H1 (cell line): ENCODE data around the gene JPT2. TPM values are rescaled to one million over a fixed set of nuclear protein-coding genes. Genes with fewer than 3 reads are reported as not detected.

ENCODE experiments used
- CTCF ChIA-PET: fragments of 300-600 bp; sonication (Branson Sonifier 250); formaldehyde crosslinking; loops from one replicate; lab custom pipeline; 2021; ENCODE audit not compliant: partially characterized antibody; lab: Charles Lee
- POLR2A ChIA-PET: fragments of 300-600 bp; sonication (Branson Sonifier 250); formaldehyde crosslinking; loops from one replicate; lab custom pipeline; 2021; ENCODE audit warnings: inconsistent platforms; ENCODE audit not compliant: partially characterized antibody; lab: Charles Lee
- DNase-seq, 2 experiments: peaks; one replicate each; pipeline versions ENCODE4 v3.0.0 to v3.0.0-alpha.2; 2010 to 2022; ENCODE audit warnings: low spot score in 2 of 2, low read depth in 1 of 2, mixed read lengths in 1 of 2
- FAIRE-seq: peaks from 2 replicates; lab custom pipeline; 2011; peaks lifted over from hg19 to GRCh38; lab: Jason Lieb, UNC
- H2AFZ ChIP-seq: 2 replicates; pipeline ENCODE4 v1.8.1; 2012; ENCODE audit warnings: low read length, inconsistent platforms
- H2AK5ac ChIP-seq: 2 replicates; pipeline ENCODE4 v1.6.1; 2013; ENCODE audit warnings: low read depth, low read length
- H2BK120ac ChIP-seq: replicated peaks from 2 replicates; pipeline ENCODE3; 2013; ENCODE audit warnings: low read depth, low read length, inconsistent platforms
- H2BK12ac ChIP-seq: 2 replicates; pipeline ENCODE4 v1.6.1; 2013; ENCODE audit warnings: low read depth, low read length
- H2BK15ac ChIP-seq: 2 replicates; pipeline ENCODE4 v1.6.1; 2013; ENCODE audit warnings: low read length
- H2BK20ac ChIP-seq: 2 replicates; pipeline ENCODE4 v1.6.1; 2013; ENCODE audit warnings: low read length
- H2BK5ac ChIP-seq: 2 replicates; pipeline ENCODE4 v1.6.1; 2013; ENCODE audit warnings: low read depth, low read length
- H3K14ac ChIP-seq: 2 replicates; pipeline ENCODE4 v1.6.1; 2013; ENCODE audit warnings: inconsistent platforms; ENCODE audit not compliant: insufficient read length
- H3K18ac ChIP-seq: 2 replicates; pipeline ENCODE4 v1.6.1; 2013; ENCODE audit warnings: low read length; ENCODE audit errors: extremely low read depth
- H3K23ac ChIP-seq: 2 replicates; pipeline ENCODE4 v1.6.1; 2013; ENCODE audit warnings: inconsistent platforms; ENCODE audit not compliant: insufficient read length
- H3K23me2 ChIP-seq: 2 replicates; pipeline ENCODE4 v1.6.1; 2013; ENCODE audit warnings: low read depth, low read length
- H3K27ac ChIP-seq: 2 replicates; pipeline ENCODE4 v1.6.1; 2011; ENCODE audit warnings: low read depth, low read length, inconsistent platforms
- H3K27me3 ChIP-seq, 4 experiments: replicated peaks in 1 of 4; 1 replicate in 1 of 4; 2 replicates in 3 of 4; pipeline versions ENCODE4 v1.6.1 to v1.8.1; 2011 to 2013; ENCODE audit warnings: low read length in 3 of 4, mild to moderate bottlenecking in 3 of 4, inconsistent platforms in 2 of 4, mixed read lengths in 2 of 4, moderate library complexity in 1 of 4; ENCODE audit not compliant: control insufficient read depth in 3 of 4, insufficient read depth in 3 of 4; ENCODE audit errors: extremely low read depth in 1 of 4
- H3K36me3 ChIP-seq, 4 experiments: 2 replicates each; pipeline versions ENCODE4 v1.6.1 to v1.8.1; 2011 to 2013; ENCODE audit warnings: mild to moderate bottlenecking in 4 of 4, low read length in 3 of 4, moderate library complexity in 2 of 4, control low read depth in 1 of 4, inconsistent platforms in 1 of 4; ENCODE audit not compliant: insufficient read depth in 4 of 4, control insufficient read depth in 2 of 4
- H3K4ac ChIP-seq: replicated peaks from 2 replicates; pipeline ENCODE3; 2013; ENCODE audit warnings: low read length, low read depth, mixed read lengths, inconsistent platforms; ENCODE audit not compliant: insufficient read length
- H3K4me1 ChIP-seq, 4 experiments: replicated peaks in 1 of 4; 1 replicate in 1 of 4; 2 replicates in 3 of 4; pipeline versions ENCODE4 v1.6.1 to v1.8.1; 2011 to 2013; ENCODE audit warnings: low read length in 3 of 4, inconsistent platforms in 2 of 4, mixed read lengths in 1 of 4; ENCODE audit not compliant: insufficient read depth in 4 of 4, control insufficient read depth in 3 of 4
- H3K4me2 ChIP-seq, 2 experiments: 2 replicates each; pipeline versions ENCODE4 v1.6.1 to v1.8.1; 2011 to 2013; ENCODE audit warnings: low read depth in 2 of 2, low read length in 2 of 2, control low read depth in 1 of 2, inconsistent platforms in 1 of 2, mild to moderate bottlenecking in 1 of 2; ENCODE audit not compliant: insufficient read depth in 1 of 2
- H3K4me3 ChIP-seq, 4 experiments: fragments of 200-600, 300-600 bp in 1 of 4; sonication (generic), shearing (Covaris generic), sonication (Bioruptor Twin) in 1 of 4; 2 replicates each; pipeline versions ENCODE4 v1.5.1 to v1.8.1; 2011 to 2016; ENCODE audit warnings: low read length in 4 of 4, low read depth in 3 of 4, control low read depth in 2 of 4, inconsistent platforms in 2 of 4, mild to moderate bottlenecking in 2 of 4, mixed read lengths in 1 of 4, moderate library complexity in 1 of 4; ENCODE audit not compliant: insufficient read depth in 2 of 4; ENCODE audit errors: extremely low read depth in 1 of 4
- H3K56ac ChIP-seq: replicated peaks from 2 replicates; pipeline ENCODE3; 2013; ENCODE audit warnings: low read depth, mild to moderate bottlenecking, mixed read lengths, low read length, inconsistent platforms; ENCODE audit not compliant: insufficient read length
- H3K79me1 ChIP-seq: 2 replicates; pipeline ENCODE4 v1.6.1; 2013; ENCODE audit warnings: low read depth, low read length, control low read depth
- H3K79me2 ChIP-seq, 2 experiments: 2 replicates each; pipeline versions ENCODE4 v1.6.1 to v1.8.1; 2012 to 2013; ENCODE audit warnings: low read length in 2 of 2, mild to moderate bottlenecking in 2 of 2, inconsistent platforms in 1 of 2; ENCODE audit not compliant: insufficient read depth in 2 of 2, control insufficient read depth in 1 of 2
- H3K9ac ChIP-seq, 4 experiments: replicated peaks in 1 of 4; 1 replicate in 1 of 4; 2 replicates in 3 of 4; pipeline versions ENCODE4 v1.6.1 to v1.8.1; 2011 to 2013; ENCODE audit warnings: low read depth in 3 of 4, low read length in 3 of 4, control low read depth in 2 of 4, mild to moderate bottlenecking in 2 of 4, moderate library complexity in 2 of 4, inconsistent platforms in 1 of 4; ENCODE audit errors: extremely low read depth in 1 of 4
- H3K9me3 ChIP-seq, 2 experiments: 2 replicates each; pipeline versions ENCODE4 v1.6.1 to v1.8.1; 2012 to 2013; ENCODE audit warnings: mild to moderate bottlenecking in 2 of 2, moderate library complexity in 2 of 2, control low read depth in 1 of 2, inconsistent platforms in 1 of 2, low read depth in 1 of 2, low read length in 1 of 2, mixed read lengths in 1 of 2; ENCODE audit not compliant: insufficient read depth in 2 of 2
- H4K20me1 ChIP-seq, 2 experiments: replicated peaks in 1 of 2; 2 replicates each; pipeline versions ENCODE3 to v1.8.1; 2011 to 2013; ENCODE audit warnings: inconsistent platforms in 2 of 2, low read length in 2 of 2, mild to moderate bottlenecking in 1 of 2; ENCODE audit not compliant: insufficient read depth in 2 of 2, control insufficient read depth in 1 of 2
- H4K5ac ChIP-seq: 2 replicates; pipeline ENCODE4 v1.6.1; 2013; ENCODE audit warnings: low read length, low read depth, mixed read lengths, inconsistent platforms; ENCODE audit not compliant: insufficient read length
- H4K8ac ChIP-seq: 2 replicates; pipeline ENCODE4 v1.8.0; 2013; ENCODE audit warnings: mild to moderate bottlenecking, moderate library complexity, low read length, inconsistent platforms; ENCODE audit not compliant: insufficient read depth; ENCODE audit errors: extremely low read depth
- H4K91ac ChIP-seq: replicated peaks from 2 replicates; pipeline ENCODE3; 2013; ENCODE audit warnings: low read length, mixed read lengths, inconsistent platforms; ENCODE audit not compliant: insufficient read length
- BACH1 ChIP-seq: IDR thresholded peaks from 2 replicates; pipeline ENCODE4 v1.6.1; 2012; ENCODE audit warnings: low read length, improper control_type of control experiment
- RAD21 ChIP-seq, 2 experiments: IDR thresholded peaks in 1 of 2; conservative IDR thresholded peaks in 1 of 2; 2 replicates each; pipeline ENCODE4 v1.6.1; 2011; ENCODE audit warnings: low read depth in 2 of 2, low read length in 2 of 2, improper control_type of control experiment in 1 of 2, inconsistent platforms in 1 of 2, mild to moderate bottlenecking in 1 of 2, moderate library complexity in 1 of 2
- YY1 ChIP-seq: IDR thresholded peaks from 2 replicates; pipeline ENCODE4 v1.6.1; 2011; ENCODE audit warnings: low read depth, mild to moderate bottlenecking, low read length
- WGBS, 2 experiments: shearing (Covaris generic) in 1 of 2; methylation state at CpG; one replicate each; pipeline versions ENCODE4 v1.1.6 to v1.1.7; 2013 to 2015; ENCODE audit warnings: low lambda C conversion rate in 2 of 2, mixed read lengths in 2 of 2, inconsistent platforms in 1 of 2, low coverage in 1 of 2, missing lambda C conversion rate in 1 of 2; ENCODE audit not compliant: insufficient replicate concordance in 2 of 2, insufficient coverage in 1 of 2, insufficient read length in 1 of 2; ENCODE audit errors: extremely low coverage in 1 of 2, missing lambda C conversion rate in 1 of 2; 5-methylcytosine and 5-hydroxymethylcytosine counted together
- polyA plus RNA-seq, 7 experiments: library from polyadenylated mRNA; depleted of rRNA in 3 of 7; stranded (reverse) in 5 of 7; unstranded in 2 of 7; fragments of >200 nt in 5 of 7; fragments of 200-250 nt in 2 of 7; gene quantifications; 1 replicate in 5 of 7; 2 replicates in 1 of 7; 4 replicates in 1 of 7; pipeline versions ENCODE4 v1.2.1 to v1.2.3, GENCODE V29; 2011 to 2013; ENCODE audit warnings: missing spikeins in 2 of 7, mixed read lengths in 2 of 7
- total RNA-seq: library from RNA; stranded (reverse); fragmentation: NEBNext Ultra II Directional; extraction: Animal tissue kit (Norgen Biotek cat#: 25700); gene quantifications from 2 replicates; pipeline ENCODE4 v1.2.1, GENCODE V29; 2021

The JPT2 gene
- total and polyA plus RNA-seq, 2 of the 8 experiments (the other 6 are each of a cell fraction or from before 2014, with no cell fraction given), result 67.6 to 197 TPM

DNA sequence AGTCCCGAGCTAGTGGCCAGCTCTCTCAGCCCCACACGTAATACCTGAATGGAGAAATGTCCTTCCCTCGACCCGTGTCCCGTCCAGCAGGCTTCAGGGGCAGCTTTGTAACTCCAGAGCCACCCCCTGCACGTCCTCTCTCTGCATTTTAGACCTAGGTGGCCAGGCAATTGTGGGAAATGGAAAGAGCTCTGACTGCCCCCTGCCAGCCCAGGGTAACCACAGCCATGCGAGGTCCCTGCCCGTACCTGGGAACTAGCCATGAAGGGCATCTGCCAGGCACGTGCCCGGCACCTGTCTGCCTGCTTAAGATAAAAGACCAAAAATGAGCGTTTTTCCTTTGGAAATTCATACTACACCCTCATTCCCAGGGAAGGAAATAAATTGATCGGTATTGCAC is 37.1 kb downstream of the JPT2 start:
- Histone ChIP-seq H2BK5ac (no peak overlapping the region), H2AFZ (no peak overlapping the region), H3K27ac (no peak overlapping the region), H3K4me3 (no peak overlapping the region), H3K9ac (no peak overlapping the region), H3K79me2 (peaks cover 2 to 38% of the 10 kb centered on the region in 2 experiments; a peak in 3 of 4 replicates), H2AK5ac (no peak overlapping the region), H4K5ac (no peak overlapping the region), H3K79me1 (peaks cover 13% of the 10 kb centered on the region), H3K56ac (no peak overlapping the region), H2BK20ac (no peak overlapping the region), H2BK12ac (no peak overlapping the region), H3K36me3 (no peaks in the 10 kb centered on the region), H3K23ac (no peak overlapping the region), H4K91ac (no peak overlapping the region), H3K14ac (no peak overlapping the region), H3K4ac (no peak overlapping the region), H4K20me1 (peaks cover 4 to 18% of the 10 kb centered on the region in 2 experiments), H3K4me1 (peaks cover 9 to 16% (median 13%) of the 10 kb centered on the region in 4 experiments), H2BK120ac (no peak overlapping the region), H3K9me3 (no peaks in the 10 kb centered on the region), H3K4me2 (no peak overlapping the region), H2BK15ac (no peak overlapping the region), H4K8ac (no peak overlapping the region; the same call in 1 of the 2 replicates), H3K27me3 (no peaks in the 10 kb centered on the region), H3K23me2 (no peaks in the 10 kb centered on the region), H3K18ac (no peak overlapping the region)
- no peak for FAIRE-seq
- no peak for DNase-seq
- TF ChIP-seq RAD21 (IDR thresholded peaks at IDR 0.05 in 1 of 2, conservative IDR thresholded peaks at IDR 0.05 in 1 of 2; ENCODE audit: low read depth in 2 of 2, low read length in 2 of 2), result no peak
- no peak for TF ChIP-seq YY1
- TF ChIP-seq BACH1, result no peak
- ChIA-PET CTCF (interaction anchor here (1.3 kb wide), 1 partner anchor 9 kb away, joined by 6 read pairs; the partner anchor contains the start of gene MAPK8IP3), POLR2A (interaction anchor here (1.3 kb wide), 1 partner anchor 10 kb away, joined by 4 read pairs; the partner anchor contains the start of gene MAPK8IP3)
- WGBS, 2 experiments, result 92% methylated on average over 12 of the region's 12 CpGs; no CpG with 5 or more reads in 1 of the 2 experiments
